GM23338 (cell line): ENCODE results near the gene DBNL.

Experiments used
- EZH2 ChIP-seq: fragments of 200-600 bp; sonication (generic); IDR thresholded peaks from one replicate; pipeline ENCODE4 v1.8.0; 2017; ENCODE audit warnings: antibody characterized with exemption, mild to moderate bottlenecking, low read depth; ENCODE audit not compliant: unreplicated experiment
- EZH2phosphoT487 ChIP-seq: fragments of 200-600 bp; sonication (generic); IDR thresholded peaks from one replicate; pipeline ENCODE4 v1.8.1; 2018; ENCODE audit warnings: antibody characterized with exemption; ENCODE audit not compliant: unreplicated experiment
- REST ChIP-seq: IDR thresholded peaks from one replicate; pipeline ENCODE4 v1.6.1; 2018; ENCODE audit warnings: antibody characterized with exemption; ENCODE audit not compliant: unreplicated experiment
- TF ChIP-seq, protein P1 (sequence below), 2 experiments: fragments of 200-600 bp in 1 of 2; sonication (generic) in 1 of 2; conservative IDR thresholded peaks; 2 replicates each; pipeline versions ENCODE4 v1.5.1 to v1.6.1; 2016 to 2017; ENCODE audit warnings: antibody characterized with exemption in 2 of 2, low read depth in 2 of 2, mild to moderate bottlenecking in 2 of 2, moderate library complexity in 1 of 2
- TF ChIP-seq, protein P2 (sequence below): IDR thresholded peaks from 2 replicates; pipeline ENCODE4 v1.6.1; 2016; ENCODE audit warnings: antibody characterized with exemption

DNA sequence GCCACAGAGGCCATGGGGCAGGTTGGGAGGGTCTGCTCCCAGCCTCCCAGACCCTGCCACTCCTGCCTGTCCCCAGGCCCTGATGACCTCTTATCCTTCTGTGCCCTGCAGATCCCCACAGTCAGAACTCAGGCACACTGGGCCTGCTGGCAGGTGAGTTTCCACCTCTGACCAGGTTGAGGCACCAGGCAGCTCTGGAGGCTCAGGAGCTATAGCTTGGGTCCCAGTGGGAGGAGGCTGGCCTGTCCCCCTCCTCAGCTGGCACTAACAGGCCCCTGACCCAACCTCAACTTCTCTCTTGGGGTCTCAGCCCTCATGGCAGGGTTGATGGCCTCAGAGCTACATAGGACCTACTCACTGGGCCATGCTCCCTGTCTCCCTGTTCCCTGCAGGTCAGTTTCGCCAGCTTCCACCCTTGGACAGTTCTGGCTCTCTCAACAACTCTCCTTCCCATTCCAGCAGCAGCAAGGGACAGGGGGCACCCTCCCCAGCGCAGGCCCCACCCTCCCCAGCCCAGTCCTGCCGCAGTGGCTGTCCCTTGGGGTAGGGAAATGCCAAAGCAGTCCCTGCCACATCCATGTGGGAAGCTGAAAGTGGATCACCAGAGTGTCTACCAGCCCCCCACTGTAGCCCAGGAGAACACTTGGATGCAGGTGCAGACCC, 56.9 kb downstream of the DBNL start:
- TF ChIP-seq, protein P1, sequence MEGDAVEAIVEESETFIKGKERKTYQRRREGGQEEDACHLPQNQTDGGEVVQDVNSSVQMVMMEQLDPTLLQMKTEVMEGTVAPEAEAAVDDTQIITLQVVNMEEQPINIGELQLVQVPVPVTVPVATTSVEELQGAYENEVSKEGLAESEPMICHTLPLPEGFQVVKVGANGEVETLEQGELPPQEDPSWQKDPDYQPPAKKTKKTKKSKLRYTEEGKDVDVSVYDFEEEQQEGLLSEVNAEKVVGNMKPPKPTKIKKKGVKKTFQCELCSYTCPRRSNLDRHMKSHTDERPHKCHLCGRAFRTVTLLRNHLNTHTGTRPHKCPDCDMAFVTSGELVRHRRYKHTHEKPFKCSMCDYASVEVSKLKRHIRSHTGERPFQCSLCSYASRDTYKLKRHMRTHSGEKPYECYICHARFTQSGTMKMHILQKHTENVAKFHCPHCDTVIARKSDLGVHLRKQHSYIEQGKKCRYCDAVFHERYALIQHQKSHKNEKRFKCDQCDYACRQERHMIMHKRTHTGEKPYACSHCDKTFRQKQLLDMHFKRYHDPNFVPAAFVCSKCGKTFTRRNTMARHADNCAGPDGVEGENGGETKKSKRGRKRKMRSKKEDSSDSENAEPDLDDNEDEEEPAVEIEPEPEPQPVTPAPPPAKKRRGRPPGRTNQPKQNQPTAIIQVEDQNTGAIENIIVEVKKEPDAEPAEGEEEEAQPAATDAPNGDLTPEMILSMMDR (conservative IDR thresholded peaks at IDR 0.05; ENCODE audit: low read depth in 2 of 2): no peak
- TF ChIP-seq REST (no peak), EZH2 (no peak), EZH2phosphoT487 (no peak)
- TF ChIP-seq, protein P2, sequence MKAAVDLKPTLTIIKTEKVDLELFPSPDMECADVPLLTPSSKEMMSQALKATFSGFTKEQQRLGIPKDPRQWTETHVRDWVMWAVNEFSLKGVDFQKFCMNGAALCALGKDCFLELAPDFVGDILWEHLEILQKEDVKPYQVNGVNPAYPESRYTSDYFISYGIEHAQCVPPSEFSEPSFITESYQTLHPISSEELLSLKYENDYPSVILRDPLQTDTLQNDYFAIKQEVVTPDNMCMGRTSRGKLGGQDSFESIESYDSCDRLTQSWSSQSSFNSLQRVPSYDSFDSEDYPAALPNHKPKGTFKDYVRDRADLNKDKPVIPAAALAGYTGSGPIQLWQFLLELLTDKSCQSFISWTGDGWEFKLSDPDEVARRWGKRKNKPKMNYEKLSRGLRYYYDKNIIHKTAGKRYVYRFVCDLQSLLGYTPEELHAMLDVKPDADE: no peak
